RWPE1 (cell line): ENCODE measurements around the gene LRP3.

Source experiments
- CTCF ChIA-PET: fragments of 350-600 bp; sonication (Branson Sonifier 250); formaldehyde crosslinking; extraction: SDS; loops from one replicate; lab custom pipeline; 2021; lab: Yijun Ruan, JAX
- POLR2A ChIA-PET: fragments of 400-600 bp; formaldehyde crosslinking; extraction: SDS; loops from one replicate; lab custom pipeline; 2020; ENCODE audit warnings: antibody characterized with exemption; ENCODE audit not compliant: low non-redundant PET; lab: Yijun Ruan, JAX
- DNase-seq: peaks from one replicate; pipeline ENCODE4 v3.0.0; 2012; ENCODE audit warnings: low spot score
- H3K27ac ChIP-seq: fragments of 450-650 bp; 2 replicates; pipeline ENCODE4 v1.5.1; 2017
- CTCF ChIP-seq: fragments of 450-650 bp; conservative IDR thresholded peaks from 2 replicates; pipeline ENCODE4 v1.5.1; 2017; ENCODE audit warnings: low read depth, mild to moderate bottlenecking

LRP3 gene

GRCh38 chr19:33215438-33216197, 21.5 kb downstream of the LRP3 start:
- no peak overlapping the region for H3K27ac ChIP-seq
- ChIA-PET POLR2A (no interaction called here), CTCF (no interaction called here)
- TF ChIP-seq CTCF, result no peak
- DNase-seq, result no peak

DNA sequence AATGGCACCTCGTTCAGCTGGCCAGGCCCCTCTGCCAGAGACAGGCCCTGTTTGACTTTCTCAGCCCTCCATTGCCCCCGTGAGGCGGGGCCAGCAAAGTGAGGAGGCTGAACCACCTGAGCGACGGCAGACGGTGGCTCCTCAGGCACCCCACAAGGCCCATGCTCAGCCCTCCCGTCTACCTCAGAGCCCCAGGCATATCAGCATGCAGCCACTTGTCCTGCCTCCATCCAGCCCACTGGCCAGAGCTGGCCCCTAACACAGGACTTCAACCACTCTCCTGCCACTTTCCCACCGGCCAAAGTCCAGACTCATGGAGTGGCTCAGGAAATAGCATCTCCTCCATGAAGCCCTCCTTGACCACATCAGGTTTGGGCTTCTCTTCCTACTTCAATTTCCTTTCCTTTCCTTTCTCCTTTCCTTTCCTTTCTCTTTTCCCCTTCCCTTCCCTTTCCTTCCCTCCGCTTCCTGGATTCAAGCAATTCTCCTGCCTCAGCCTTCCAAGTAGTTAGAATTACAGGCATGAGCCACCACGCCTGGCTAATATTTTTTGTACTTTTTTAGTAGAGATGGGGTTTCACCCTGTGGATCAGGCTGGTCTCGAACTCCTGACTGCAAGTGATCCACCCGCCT, 22.2 kb downstream of the LRP3 start:
- no peak for DNase-seq
- POLR2A ChIA-PET, result no interaction called here
- no peak for TF ChIP-seq CTCF
- CTCF ChIA-PET, result interaction anchor here (0.6 to 0.7 kb wide), 2 partner anchors 40 to 134 kb away, joined by 3 to 4 read pairs; no protein-coding TSS in a partner anchor
- no peak overlapping the region for H3K27ac ChIP-seq

GRCh38 chr19:33217881-33218280, 23.8 kb downstream of the LRP3 start:
- POLR2A ChIA-PET, result no interaction called here
- H3K27ac ChIP-seq, result no peak overlapping the region
- CTCF ChIA-PET, result no interaction called here
- DNase-seq, result no peak
- TF ChIP-seq CTCF, result no peak

DNA sequence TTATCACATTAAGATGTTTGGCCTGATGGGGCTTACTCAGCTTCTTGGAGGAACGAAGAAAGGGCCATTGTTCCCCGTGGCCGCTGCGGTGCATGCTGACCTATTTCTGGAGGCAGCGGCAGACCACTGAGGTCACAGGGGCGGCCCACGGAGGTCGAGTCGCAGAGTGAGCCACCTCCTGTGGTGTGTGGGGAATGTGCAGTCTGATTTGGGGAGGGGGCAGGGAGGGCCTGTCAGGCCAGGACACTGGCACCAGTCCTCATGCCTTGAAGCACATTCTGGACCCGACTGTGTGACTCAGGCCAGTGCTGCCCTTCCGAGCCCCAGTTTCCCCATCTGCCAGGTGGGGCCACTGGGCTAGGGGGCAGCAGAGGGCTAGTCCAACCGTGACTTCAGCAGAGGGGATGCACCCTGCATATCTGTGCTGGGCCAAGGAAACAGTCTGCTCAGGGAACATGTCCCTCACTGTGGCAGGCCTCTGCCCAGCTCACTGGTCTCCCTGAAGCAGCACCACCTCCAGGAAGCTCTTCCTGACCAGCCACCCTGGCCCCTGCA, 25.2 kb downstream of the LRP3 start:
- no peak overlapping the region for H3K27ac ChIP-seq
- CTCF ChIA-PET, result no interaction called here
- POLR2A ChIA-PET, result no interaction called here
- no peak; the same call in 1 of the 2 replicates for TF ChIP-seq CTCF
- no peak for DNase-seq

DNA sequence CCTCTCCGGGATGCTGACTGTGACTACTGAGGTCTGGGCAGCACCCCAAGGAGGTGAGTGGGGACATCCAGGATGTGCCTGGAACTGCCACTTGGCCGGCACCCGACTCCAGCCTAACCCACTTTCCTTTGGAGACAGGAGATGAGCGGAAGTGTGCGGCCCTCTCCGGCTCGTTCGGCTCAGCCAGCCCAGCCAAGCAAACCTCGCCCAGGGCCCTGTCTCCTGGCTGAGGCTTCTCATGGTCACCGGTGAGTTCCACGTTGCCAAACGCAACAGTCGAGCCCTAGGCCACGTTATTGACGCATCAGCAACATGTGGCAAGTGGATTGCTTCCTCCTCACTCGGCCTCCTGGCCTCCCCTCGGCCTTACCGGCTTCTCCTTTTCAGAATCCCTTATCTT, 26.0 kb downstream of the LRP3 start:
- no peak for DNase-seq
- H3K27ac ChIP-seq, result no peak overlapping the region
- CTCF ChIA-PET, result no interaction called here
- no peak for TF ChIP-seq CTCF
- POLR2A ChIA-PET, result no interaction called here

DNA sequence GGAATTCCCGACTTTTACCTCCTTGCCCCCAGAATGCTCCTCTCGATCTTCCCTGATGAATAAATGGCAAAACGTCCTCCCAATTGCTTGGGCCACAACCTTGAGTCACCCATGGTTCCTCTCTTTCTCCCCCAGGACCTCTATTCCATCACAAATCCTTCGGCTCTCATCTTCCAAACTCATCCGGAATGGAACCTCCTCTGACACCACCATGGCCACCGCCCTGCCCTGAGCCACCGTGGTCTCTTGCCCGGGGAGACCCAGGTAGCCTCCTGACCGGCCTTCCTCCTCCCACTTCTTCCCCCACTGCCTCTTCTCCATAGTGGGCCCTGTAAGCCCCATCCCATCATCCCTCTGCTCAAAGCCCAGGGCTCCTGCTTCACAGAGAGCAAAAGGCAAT, 26.6 kb downstream of the LRP3 start:
- POLR2A ChIA-PET, result no interaction called here
- no peak for TF ChIP-seq CTCF
- CTCF ChIA-PET, result interaction anchor here (1.0 kb wide), 1 partner anchor 174 kb away, joined by 3 read pairs; no protein-coding TSS in a partner anchor
- H3K27ac ChIP-seq, result no peak overlapping the region
- no peak for DNase-seq
